SU-DHL-6 (cell line): ENCODE results near the gene BIRC7.

Source experiments
- H2AFZ ChIP-seq: fragments of 200-600 bp; sonication (generic); 2 replicates; pipeline ENCODE4 v1.6.1; 2014; ENCODE audit warnings: low read depth, mild to moderate bottlenecking, moderate library complexity, mixed read lengths, antibody characterized with exemption, low read length; ENCODE audit not compliant: severe bottlenecking
- H3F3A ChIP-seq: fragments of 200-600 bp; shearing (Covaris generic); 2 replicates; pipeline ENCODE4 v1.6.0; 2016; ENCODE audit warnings: antibody characterized with exemption, mild to moderate bottlenecking; ENCODE audit not compliant: insufficient read depth
- H3K27ac ChIP-seq: fragments of 200-600 bp; sonication (generic); 2 replicates; pipeline ENCODE4 v1.5.1; 2016; ENCODE audit warnings: low read depth, mild to moderate bottlenecking, low read length, moderate library complexity, mixed read lengths
- H3K27me3 ChIP-seq: fragments of 200-600 bp; sonication (generic), shearing (Covaris generic); 2 replicates; pipeline ENCODE4 v1.6.0; 2014; ENCODE audit warnings: mild to moderate bottlenecking, low read length
- H3K36me3 ChIP-seq: fragments of 200-600 bp; sonication (generic); 2 replicates; pipeline ENCODE4 v1.6.1; 2014; ENCODE audit warnings: mild to moderate bottlenecking, low read length, mixed read lengths
- H3K4me2 ChIP-seq: fragments of 300-600, 200-600 bp; shearing (Covaris generic), sonication (generic); 2 replicates; pipeline ENCODE4 v1.6.0; 2014; ENCODE audit warnings: low read length, low read depth, mild to moderate bottlenecking; ENCODE audit not compliant: poor library complexity, severe bottlenecking
- H3K4me3 ChIP-seq: fragments of 200-600 bp; sonication (generic); 2 replicates; pipeline ENCODE4 v1.5.1; 2014; ENCODE audit warnings: antibody characterized with exemption, low read length, mild to moderate bottlenecking, mixed read lengths; ENCODE audit not compliant: insufficient read depth, poor library complexity, severe bottlenecking
- H3K79me2 ChIP-seq: fragments of 200-600 bp; sonication (generic); 2 replicates; pipeline ENCODE4 v1.6.1; 2014; ENCODE audit warnings: mild to moderate bottlenecking, low read length, moderate library complexity; ENCODE audit not compliant: insufficient read depth
- H3K9ac ChIP-seq: fragments of 200-600 bp; sonication (generic); 2 replicates; pipeline ENCODE4 v1.7.0; 2014; ENCODE audit warnings: mild to moderate bottlenecking, low read length
- H3K9me2 ChIP-seq: fragments of 200-600 bp; sonication (generic); replicated peaks from 2 replicates; pipeline ENCODE4 v1.6.1; 2014; ENCODE audit warnings: low read length; ENCODE audit not compliant: insufficient read depth
- H3K9me3 ChIP-seq: fragments of 200-600 bp; sonication (generic); 2 replicates; pipeline ENCODE4 v1.6.1; 2014; ENCODE audit warnings: low read length, mixed read lengths; ENCODE audit not compliant: insufficient read depth
- H4K20me1 ChIP-seq: fragments of 200-600 bp; sonication (generic); 2 replicates; pipeline ENCODE4 v1.6.1; 2014; ENCODE audit warnings: low read depth, mild to moderate bottlenecking, antibody characterized with exemption, low read length, moderate library complexity, mixed read lengths
- EZH2phosphoT487 ChIP-seq: fragments of 200-600 bp; sonication (generic), shearing (Covaris generic); conservative IDR thresholded peaks from 2 replicates; pipeline ENCODE4 v1.6.1; 2018; ENCODE audit warnings: mild to moderate bottlenecking, antibody characterized with exemption, low read length, moderate library complexity, mixed read lengths
- TF ChIP-seq, protein P1 (sequence below): fragments of 200-600 bp; sonication (generic); IDR thresholded peaks from one replicate; pipeline ENCODE4 v1.5.1; 2017; ENCODE audit warnings: antibody characterized with exemption, mild to moderate bottlenecking, low read length, moderate library complexity; ENCODE audit not compliant: insufficient read depth, poor library complexity, severe bottlenecking

BIRC7 gene

GRCh38 chr20:63216849-63217471 is 18.7 kb upstream of the BIRC7 start:
- no peak overlapping the region; the same call in 1 of the 2 replicates for H3K27ac ChIP-seq
- TF ChIP-seq, protein P1, sequence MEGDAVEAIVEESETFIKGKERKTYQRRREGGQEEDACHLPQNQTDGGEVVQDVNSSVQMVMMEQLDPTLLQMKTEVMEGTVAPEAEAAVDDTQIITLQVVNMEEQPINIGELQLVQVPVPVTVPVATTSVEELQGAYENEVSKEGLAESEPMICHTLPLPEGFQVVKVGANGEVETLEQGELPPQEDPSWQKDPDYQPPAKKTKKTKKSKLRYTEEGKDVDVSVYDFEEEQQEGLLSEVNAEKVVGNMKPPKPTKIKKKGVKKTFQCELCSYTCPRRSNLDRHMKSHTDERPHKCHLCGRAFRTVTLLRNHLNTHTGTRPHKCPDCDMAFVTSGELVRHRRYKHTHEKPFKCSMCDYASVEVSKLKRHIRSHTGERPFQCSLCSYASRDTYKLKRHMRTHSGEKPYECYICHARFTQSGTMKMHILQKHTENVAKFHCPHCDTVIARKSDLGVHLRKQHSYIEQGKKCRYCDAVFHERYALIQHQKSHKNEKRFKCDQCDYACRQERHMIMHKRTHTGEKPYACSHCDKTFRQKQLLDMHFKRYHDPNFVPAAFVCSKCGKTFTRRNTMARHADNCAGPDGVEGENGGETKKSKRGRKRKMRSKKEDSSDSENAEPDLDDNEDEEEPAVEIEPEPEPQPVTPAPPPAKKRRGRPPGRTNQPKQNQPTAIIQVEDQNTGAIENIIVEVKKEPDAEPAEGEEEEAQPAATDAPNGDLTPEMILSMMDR: no peak
- no peak for TF ChIP-seq EZH2phosphoT487
- peak overlapping the region; percentile 98 for H2AFZ ChIP-seq

DNA sequence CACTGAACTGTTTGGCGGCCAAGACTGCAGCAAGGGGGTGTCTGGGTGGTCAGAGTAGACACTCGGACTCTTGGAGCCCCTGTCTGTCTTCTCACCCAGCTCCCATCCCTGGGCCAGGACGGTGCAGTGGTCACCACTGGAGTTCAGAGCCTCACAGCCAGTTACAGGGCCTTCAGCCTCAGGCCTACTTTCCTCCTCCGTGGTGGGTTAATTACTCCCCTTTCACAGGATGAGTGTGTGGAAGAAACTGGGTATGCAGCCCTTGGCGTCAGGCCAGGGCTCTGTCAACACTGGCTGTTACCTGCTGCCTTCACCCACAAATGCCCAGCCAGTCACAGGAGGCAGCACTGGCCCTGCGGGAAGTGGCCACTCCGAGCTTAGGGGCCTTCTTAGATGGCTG is 18.0 kb upstream of the BIRC7 start:
- H3F3A ChIP-seq: no peaks in the 10 kb centered on the region
- no peak overlapping the region for H2AFZ ChIP-seq
- H3K9me2 ChIP-seq: no peaks in the 10 kb centered on the region
- no peak overlapping the region for H3K27ac ChIP-seq
- no peaks in the 10 kb centered on the region for H3K27me3 ChIP-seq
- peaks cover 12% of the 10 kb centered on the region; the same call in 1 of the 2 replicates for H3K36me3 ChIP-seq
- H3K9me3 ChIP-seq: no peaks in the 10 kb centered on the region
- H4K20me1 ChIP-seq: peaks cover 14% of the 10 kb centered on the region; the same call in 1 of the 2 replicates
- H3K9ac ChIP-seq: no peak overlapping the region
- no peak overlapping the region for H3K4me2 ChIP-seq
- no peak for TF ChIP-seq EZH2phosphoT487
- TF ChIP-seq, protein P1: no peak
- no peak overlapping the region for H3K4me3 ChIP-seq
- peaks cover 30% of the 10 kb centered on the region for H3K79me2 ChIP-seq

More at GRCh38 chr20:63216849-63217471, 18.7 kb upstream of the BIRC7 start:
- Histone ChIP-seq H3K79me2 (peaks cover 37% of the 10 kb centered on the region), H3K4me3 (peak overlapping the region; percentile 58), H3K4me2 (peak overlapping the region; percentile 93), H4K20me1 (peaks cover 14% of the 10 kb centered on the region; the same call in 1 of the 2 replicates), H3K9ac (peak overlapping the region; percentile 90), H3K9me3 (no peaks in the 10 kb centered on the region), H3K27me3 (no peaks in the 10 kb centered on the region), H3F3A (no peaks in the 10 kb centered on the region), H3K36me3 (peaks cover 12% of the 10 kb centered on the region; the same call in 1 of the 2 replicates), H3K9me2 (no peaks in the 10 kb centered on the region)

- peaks cover 18% of the 10 kb centered on the region for H3K79me2 ChIP-seq
- peaks cover 10% of the 10 kb centered on the region; the same call in 1 of the 2 replicates for H4K20me1 ChIP-seq
- H3K27ac ChIP-seq: no peak overlapping the region
- H3K36me3 ChIP-seq: 0 out of 2 replicates have a peak, but pooled peaks cover 7% of the 10 kb centered on the region
- TF ChIP-seq EZH2phosphoT487: no peak
- TF ChIP-seq, protein P1: no peak
- no peaks in the 10 kb centered on the region for H3K9me2 ChIP-seq
- H3K9ac ChIP-seq: no peak overlapping the region
- no peaks in the 10 kb centered on the region for H3K27me3 ChIP-seq
- H3K4me3 ChIP-seq: no peak overlapping the region
- H3F3A ChIP-seq: no peaks in the 10 kb centered on the region
- no peak overlapping the region for H3K4me2 ChIP-seq
- no peak overlapping the region for H2AFZ ChIP-seq
- no peaks in the 10 kb centered on the region for H3K9me3 ChIP-seq
These were observed 16.8 kb upstream of the BIRC7 start for GRCh38 chr20:63218701-63219446.
